PC-3 (cell line): ENCODE results near the gene CTSC. TPM values are rescaled to one million over a fixed set of nuclear protein-coding genes. Genes with fewer than 3 reads are reported as not detected.
"Not testable (repeated sequence)": the region's sequence is repeated elsewhere in the genome, so short reads cannot be mapped to it uniquely, and the experiment has no call there.

Experiments used
- ATAC-seq: fragments of 200-7000 bp; cut with Tn5 transposase; 2 replicates; pipeline ENCODE4 v1.9.1; 2020; ENCODE audit warnings: mild to moderate bottlenecking, moderate library complexity
- BruUV-seq: library from RNA; stranded (reverse); fragments of 400-500 nt; replicated peaks from 2 replicates; lab custom pipeline; 2021; lab: Mats Ljungman, UMichigan
- CTCF ChIA-PET: fragments of 300-600 bp; sonication (Branson Sonifier 250); formaldehyde crosslinking; loops from one replicate; lab custom pipeline; 2022; ENCODE audit warnings: antibody characterized with exemption; lab: Charles Lee
- POLR2A ChIA-PET: fragments of 300-600 bp; sonication (Branson Sonifier 250); formaldehyde crosslinking; loops from one replicate; lab custom pipeline; 2022; ENCODE audit warnings: antibody characterized with exemption; ENCODE audit not compliant: unreplicated experiment; lab: Charles Lee
- DNase-seq: peaks from one replicate; pipeline ENCODE4 v3.0.0-alpha.2; 2015
- H2AFZ ChIP-seq: fragments of 300-600 bp; sonication (generic); 2 replicates; pipeline ENCODE4 v1.6.0; 2016; ENCODE audit warnings: antibody characterized with exemption, low read length
- H3F3A ChIP-seq: fragments of 300-600 bp; sonication (generic); one replicate; pipeline ENCODE4 v1.6.0; 2017; ENCODE audit warnings: antibody characterized with exemption, low read length, control low read depth, mild to moderate bottlenecking; ENCODE audit not compliant: unreplicated experiment
- H3K27ac ChIP-seq: fragments of 300-600 bp; sonication (generic); 2 replicates; pipeline ENCODE4 v1.5.1; 2016; ENCODE audit warnings: mild to moderate bottlenecking, low read length
- H3K27me3 ChIP-seq: fragments of 300-600 bp; sonication (generic); 2 replicates; pipeline ENCODE4 v1.6.1; 2016; ENCODE audit warnings: low read length, mixed read lengths
- H3K36me3 ChIP-seq: fragments of 300-600 bp; sonication (generic); 2 replicates; pipeline ENCODE4 v1.6.1; 2016; ENCODE audit warnings: low read depth, mixed run types, low read length, mixed read lengths
- H3K4me1 ChIP-seq: fragments of 300-600 bp; sonication (generic); 2 replicates; pipeline ENCODE4 v1.5.1; 2016; ENCODE audit warnings: low read length; ENCODE audit not compliant: insufficient read depth
- H3K4me2 ChIP-seq: fragments of 300-600 bp; sonication (generic); 2 replicates; pipeline ENCODE4 v1.6.0; 2016; ENCODE audit warnings: low read length
- H3K4me3 ChIP-seq: fragments of 300-600 bp; sonication (generic); 2 replicates; pipeline ENCODE4 v1.5.1; 2016; ENCODE audit warnings: mild to moderate bottlenecking, low read length, mixed read lengths
- H3K79me2 ChIP-seq: fragments of 300-600 bp; sonication (generic); 2 replicates; pipeline ENCODE4 v1.6.1; 2017; ENCODE audit warnings: low read length, mixed read lengths
- H3K9ac ChIP-seq: fragments of 300-600 bp; sonication (generic); 2 replicates; pipeline ENCODE4 v1.6.0; 2016; ENCODE audit warnings: mild to moderate bottlenecking, low read length
- H3K9me2 ChIP-seq: fragments of 300-600 bp; sonication (generic); replicated peaks from 2 replicates; pipeline ENCODE4 v1.6.1; 2016; ENCODE audit warnings: mixed run types, low read length, mixed read lengths
- H3K9me3 ChIP-seq: fragments of 300-600 bp; sonication (generic); 2 replicates; pipeline ENCODE4 v1.6.1; 2016; ENCODE audit warnings: low read length, mixed read lengths
- H4K20me1 ChIP-seq: fragments of 300-600 bp; sonication (generic); 2 replicates; pipeline ENCODE4 v1.6.1; 2016; ENCODE audit warnings: low read length, mixed read lengths
- CTCF ChIP-seq: fragments of 300-600 bp; sonication (generic); conservative IDR thresholded peaks from 2 replicates; pipeline ENCODE4 v1.5.1; 2017; ENCODE audit warnings: antibody characterized with exemption, low read depth, mild to moderate bottlenecking, low read length
- EZH2 ChIP-seq: fragments of 300-600 bp; sonication (generic); IDR thresholded peaks from one replicate; pipeline ENCODE4 v1.6.1; 2017; ENCODE audit warnings: antibody characterized with exemption, mild to moderate bottlenecking, low read length; ENCODE audit not compliant: unreplicated experiment
- EZH2phosphoT487 ChIP-seq: fragments of 300-600 bp; sonication (generic); IDR thresholded peaks from 2 replicates; pipeline ENCODE4 v1.6.1; 2018; ENCODE audit warnings: mild to moderate bottlenecking, antibody characterized with exemption, low read length, borderline replicate concordance
- intact Hi-C: fragments of 100-400 bp; cut with micrococcal nuclease; formaldehyde crosslinking; loops from 2 replicates; pipeline ENCODE4 v1.9.0; 2023
- total RNA-seq: library from RNA; depleted of rRNA; stranded (reverse); fragments of >200 nt; gene quantifications from 2 replicates; pipeline ENCODE4 v1.2.3, GENCODE V29; 2014

Gene CTSC
- total RNA-seq, 1 experiment from 2014 or later = 240 TPM

- H3K9me2 ChIP-seq, H3K9ac ChIP-seq, H3K27ac ChIP-seq, H3K9me3 ChIP-seq, H3K4me2 ChIP-seq, POLR2A ChIA-PET, H4K20me1 ChIP-seq, BruUV-seq, H3K4me3 ChIP-seq, ATAC-seq, H2AFZ ChIP-seq, H3F3A ChIP-seq, CTCF ChIA-PET, DNase-seq, intact Hi-C loops, H3K27me3 ChIP-seq, H3K4me1 ChIP-seq: not testable (repeated sequence)
- peaks cover 37% of the 10 kb centered on the region for H3K36me3 ChIP-seq
- peaks cover 74% of the 10 kb centered on the region for H3K79me2 ChIP-seq
Observed at GRCh38 chr11:88321412-88321811, 16.1 kb downstream of the CTSC start.

- Histone ChIP-seq H3K4me3 (no peak overlapping the region), H2AFZ (no peak overlapping the region), H3K9me2 (no peaks in the 10 kb centered on the region), H3F3A (no peaks in the 10 kb centered on the region), H3K4me2 (0 out of 2 replicates have a peak overlapping the region, but pooled peaks have one; percentile 15), H3K27ac (no peak overlapping the region), H3K4me1 (peaks cover 9% of the 10 kb centered on the region; the same call in 1 of the 2 replicates), H3K27me3 (no peaks in the 10 kb centered on the region), H3K9me3 (no peaks in the 10 kb centered on the region), H3K9ac (no peak overlapping the region), H3K36me3 (peaks cover 27% of the 10 kb centered on the region), H4K20me1 (peaks cover 4% of the 10 kb centered on the region; the same call in 1 of the 2 replicates), H3K79me2 (peaks cover 68% of the 10 kb centered on the region)
- DNase-seq (peak; percentile 49), ATAC-seq (peak; percentile 81)
- intact Hi-C loops = no loop called here
- CTCF ChIA-PET = no interaction called here
- no peak for TF ChIP-seq EZH2
- no peak for TF ChIP-seq EZH2phosphoT487
- TF ChIP-seq CTCF = no peak
- BruUV-seq = no TSS peak
- POLR2A ChIA-PET = interaction anchor here (0.6 kb wide), 2 partner anchors 13 to 127 kb away, joined by 4 to 6 read pairs; no protein-coding TSS in a partner anchor
Observed at GRCh38 chr11:88320149-88320559, 17.4 kb downstream of the CTSC start.

GRCh38 chr11:88318017-88318416 lies 19.5 kb downstream of the CTSC start:
- Histone ChIP-seq H2AFZ (no peak overlapping the region), H3K9me3 (no peaks in the 10 kb centered on the region), H3K27ac (no peak overlapping the region), H3F3A (no peaks in the 10 kb centered on the region), H3K9ac (no peak overlapping the region), H3K79me2 (peaks cover 52% of the 10 kb centered on the region), H4K20me1 (peaks cover 4% of the 10 kb centered on the region; the same call in 1 of the 2 replicates), H3K4me1 (peaks cover 19% of the 10 kb centered on the region; the same call in 1 of the 2 replicates), H3K4me2 (no peak overlapping the region), H3K4me3 (no peak overlapping the region), H3K27me3 (no peaks in the 10 kb centered on the region), H3K9me2 (no peaks in the 10 kb centered on the region), H3K36me3 (peaks cover 16% of the 10 kb centered on the region)
- CTCF ChIA-PET = no interaction called here
- intact Hi-C loops = no loop called here
- no peak for ATAC-seq
- TF ChIP-seq EZH2 (no peak), EZH2phosphoT487 (no peak), CTCF (no peak)
- no peak for DNase-seq
- POLR2A ChIA-PET = no interaction called here
- BruUV-seq = no TSS peak
